Activated naive CD4-positive, alpha-beta T cell treated with anti-CD3 and anti-CD28 coated beads for 36 hours (primary cell): ENCODE measurements around the gene NT5C1B. TPM values are rescaled to one million over a fixed set of nuclear protein-coding genes. Genes with fewer than 3 reads are reported as not detected.

Experiments used
- CTCF ChIA-PET: fragments of 350-600 bp; sonication (Branson Sonifier 250); formaldehyde crosslinking; loops from one replicate; lab custom pipeline; 2021; ENCODE audit warnings: antibody characterized with exemption; lab: Charles Lee
- DNase-seq: peaks from one replicate; pipeline ENCODE4 v3.0.0-alpha.2; 2020
- H3K27ac Mint-ChIP-seq: one replicate; pipeline ENCODE4 v1.8.0; 2021; ENCODE audit warnings: mild to moderate bottlenecking, mixed read lengths
- H3K27me3 Mint-ChIP-seq: one replicate; pipeline ENCODE4 v1.8.0; 2021; ENCODE audit warnings: low read depth, mixed read lengths
- H3K36me3 Mint-ChIP-seq: one replicate; pipeline ENCODE4 v1.8.0; 2021; ENCODE audit warnings: low read depth, mixed read lengths
- H3K4me1 Mint-ChIP-seq: one replicate; pipeline ENCODE4 v1.8.0; 2021; ENCODE audit warnings: low read depth, mixed read lengths
- H3K4me3 Mint-ChIP-seq: one replicate; pipeline ENCODE4 v1.8.0; 2021; ENCODE audit warnings: mild to moderate bottlenecking, moderate library complexity, mixed read lengths
- H3K9me3 Mint-ChIP-seq: one replicate; pipeline ENCODE4 v1.8.0; 2021; ENCODE audit warnings: mixed read lengths
- intact Hi-C: fragments of 100-400 bp; cut with micrococcal nuclease; formaldehyde crosslinking; loops from one replicate; pipeline ENCODE4 v1.15.1; 2023
- total RNA-seq, 2 experiments: library from RNA; stranded (reverse); gene quantifications; one replicate each; pipeline ENCODE4 v1.2.3, GENCODE V29; 2021

NT5C1B gene
- total RNA-seq, 2 experiments from 2014 or later = not detected

GRCh38 chr2:18560031-18560796, 29.2 kb downstream of the NT5C1B start, which contains the start of gene RDH14:
TSS of gene RDH14 (minus strand) at chr2:18560653. CDS start at chr2:18560572, 81 bp downstream.
- Mint-ChIP-seq H3K36me3 (peaks cover 25% of the 10 kb centered on the region), H3K4me1 (peaks cover 35% of the 10 kb centered on the region), H3K27ac (peak within 1 kb of the TSS; percentile 89), H3K4me3 (peak within 1 kb of the TSS; percentile 84), H3K9me3 (no peaks in the 10 kb centered on the region), H3K27me3 (no peaks in the 10 kb centered on the region)
- intact Hi-C loops = loop anchor here (1.0 to 5.0 kb wide), 8 partner anchors 15 to 1791 kb away; partner anchors contain the start of genes GEN1, PUM2, SMC6 and TTC32
- CTCF ChIA-PET = interaction anchor here (2.1 kb wide), 1 partner anchor 40 kb away, joined by 6 read pairs; no protein-coding TSS in a partner anchor
- DNase-seq = peak; percentile 94

- intact Hi-C loops = loop anchor here (1.0 to 5.0 kb wide), 9 partner anchors 14 to 1791 kb away; partner anchors contain the start of genes GEN1, PUM2, SMC6 and TTC32
- peaks cover 23% of the 10 kb centered on the region for H3K36me3 Mint-ChIP-seq
- no peaks in the 10 kb centered on the region for H3K9me3 Mint-ChIP-seq
- CTCF ChIA-PET = interaction anchor here (0.6 to 2.1 kb wide), 2 partner anchors 39 to 144 kb away, joined by 3 to 6 read pairs; no protein-coding TSS in a partner anchor
- H3K27me3 Mint-ChIP-seq = no peaks in the 10 kb centered on the region
- peak overlapping the region; percentile 84 for H3K4me3 Mint-ChIP-seq
- peaks cover 35% of the 10 kb centered on the region for H3K4me1 Mint-ChIP-seq
- DNase-seq = no peak
- peak overlapping the region; percentile 89 for H3K27ac Mint-ChIP-seq
Measured at GRCh38 chr2:18559531-18560030, 29.8 kb downstream of the NT5C1B start.

DNA sequence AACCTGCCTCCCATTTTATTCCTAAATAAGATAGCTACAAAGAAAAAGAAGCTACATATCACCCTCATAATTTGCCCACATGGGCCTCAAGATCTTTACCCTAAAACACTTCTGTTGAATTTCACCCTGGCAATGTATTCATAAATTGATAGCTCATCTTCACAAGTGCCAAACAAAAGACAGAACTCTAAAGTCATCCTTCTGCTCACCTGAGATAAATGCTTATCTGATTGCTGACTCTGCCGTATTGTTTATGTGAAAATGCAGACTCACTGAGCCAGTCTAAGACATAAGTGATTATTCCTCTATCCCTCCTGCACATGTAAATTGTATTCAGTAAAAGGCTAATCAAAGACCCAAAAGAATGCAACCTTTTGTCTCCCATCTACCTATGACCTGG, 30.9 kb downstream of the NT5C1B start:
- H3K36me3 Mint-ChIP-seq = peaks cover 23% of the 10 kb centered on the region
- peaks cover 39% of the 10 kb centered on the region for H3K4me1 Mint-ChIP-seq
- H3K4me3 Mint-ChIP-seq = peak overlapping the region; percentile 84
- intact Hi-C loops = no loop called here
- DNase-seq = no peak
- H3K9me3 Mint-ChIP-seq = no peaks in the 10 kb centered on the region
- CTCF ChIA-PET = interaction anchor here (2.1 kb wide), 1 partner anchor 38 kb away, joined by 6 read pairs; no protein-coding TSS in a partner anchor
- H3K27ac Mint-ChIP-seq = no peak overlapping the region
- H3K27me3 Mint-ChIP-seq = no peaks in the 10 kb centered on the region

GRCh38 chr2:18557121-18557520, 32.2 kb downstream of the NT5C1B start:
- CTCF ChIA-PET = no interaction called here
- no peak for DNase-seq
- Mint-ChIP-seq H3K4me3 (no peak overlapping the region), H3K27ac (no peak overlapping the region), H3K4me1 (peaks cover 52% of the 10 kb centered on the region), H3K27me3 (no peaks in the 10 kb centered on the region), H3K9me3 (no peaks in the 10 kb centered on the region), H3K36me3 (peaks cover 23% of the 10 kb centered on the region)
- intact Hi-C loops = no loop called here

DNA sequence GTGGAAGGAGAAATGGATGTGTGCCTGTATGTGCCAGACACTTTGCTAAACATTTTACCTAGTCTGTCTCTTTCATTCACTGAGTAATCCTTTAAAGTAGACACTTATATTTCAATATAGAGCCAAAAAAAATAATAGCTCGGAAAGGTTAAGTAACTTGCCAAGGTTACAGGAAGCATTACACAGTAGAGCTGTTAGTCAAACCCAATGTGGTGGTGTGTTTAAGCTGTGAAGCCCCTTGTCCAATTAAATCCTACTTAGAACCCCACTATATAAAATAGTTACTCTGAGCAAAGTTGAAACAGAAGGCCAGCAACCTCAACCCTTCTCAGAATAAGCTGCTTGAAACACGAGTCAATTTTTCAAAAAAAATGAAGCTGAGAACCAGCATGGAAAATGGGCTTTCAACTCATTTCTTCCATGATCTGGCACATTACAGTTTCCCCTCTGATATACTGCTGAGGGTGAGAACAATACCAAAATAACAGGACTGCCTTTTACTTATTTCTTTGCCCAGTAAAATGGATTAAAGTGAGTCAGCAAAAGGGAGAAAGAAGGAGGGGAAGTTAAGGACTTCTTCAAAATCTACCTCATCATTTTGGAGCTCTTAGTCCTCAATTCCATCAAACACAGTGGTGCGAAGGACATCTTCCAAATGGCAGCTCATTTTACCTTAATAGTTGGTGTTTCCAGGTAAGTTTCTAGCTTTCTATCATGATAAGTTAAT, 36.9 kb downstream of the NT5C1B start:
- Mint-ChIP-seq H3K27ac (no peak overlapping the region), H3K4me1 (peaks cover 51% of the 10 kb centered on the region), H3K27me3 (no peaks in the 10 kb centered on the region), H3K9me3 (no peaks in the 10 kb centered on the region), H3K4me3 (no peak overlapping the region), H3K36me3 (peaks cover 23% of the 10 kb centered on the region)
- intact Hi-C loops = no loop called here
- CTCF ChIA-PET = interaction anchor here (0.6 kb wide), 1 partner anchor 1157 kb away, joined by 3 read pairs; no protein-coding TSS in a partner anchor
- DNase-seq = no peak

DNA sequence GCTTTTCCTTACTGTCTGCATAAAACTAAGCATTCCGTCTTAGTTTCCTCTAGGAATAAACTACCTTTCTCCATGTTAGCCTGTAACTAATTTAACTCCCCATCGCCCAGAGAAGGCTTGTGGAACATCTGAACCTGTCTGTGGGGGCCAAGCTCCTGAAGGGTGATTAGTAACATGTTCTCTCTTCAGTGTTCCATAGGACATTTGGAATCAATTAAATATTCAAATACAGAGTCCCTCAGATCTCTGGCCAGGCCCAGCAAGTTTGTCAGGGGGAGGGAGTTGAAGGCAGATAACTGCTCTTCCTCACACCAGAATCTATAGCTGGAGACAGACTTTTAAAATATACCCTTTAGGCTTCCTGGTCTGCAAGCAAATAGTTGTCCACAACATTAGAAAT, 37.7 kb downstream of the NT5C1B start:
- Mint-ChIP-seq H3K36me3 (peaks cover 18% of the 10 kb centered on the region), H3K27me3 (no peaks in the 10 kb centered on the region), H3K27ac (no peak overlapping the region), H3K9me3 (no peaks in the 10 kb centered on the region), H3K4me3 (no peak overlapping the region), H3K4me1 (peaks cover 49% of the 10 kb centered on the region)
- DNase-seq = no peak
- intact Hi-C loops = no loop called here
- CTCF ChIA-PET = no interaction called here

GRCh38 chr2:18551169-18551568, 38.2 kb downstream of the NT5C1B start:
- H3K4me3 Mint-ChIP-seq = no peak overlapping the region
- DNase-seq = no peak
- intact Hi-C loops = no loop called here
- peaks cover 17% of the 10 kb centered on the region for H3K36me3 Mint-ChIP-seq
- H3K27ac Mint-ChIP-seq = no peak overlapping the region
- no peaks in the 10 kb centered on the region for H3K9me3 Mint-ChIP-seq
- peaks cover 51% of the 10 kb centered on the region for H3K4me1 Mint-ChIP-seq
- no peaks in the 10 kb centered on the region for H3K27me3 Mint-ChIP-seq
- CTCF ChIA-PET = no interaction called here

- CTCF ChIA-PET = no interaction called here
- peaks cover 14% of the 10 kb centered on the region for H3K36me3 Mint-ChIP-seq
- no peak for DNase-seq
- H3K4me3 Mint-ChIP-seq = no peak overlapping the region
- intact Hi-C loops = no loop called here
- H3K27ac Mint-ChIP-seq = no peak overlapping the region
- H3K4me1 Mint-ChIP-seq = peaks cover 56% of the 10 kb centered on the region
- no peaks in the 10 kb centered on the region for H3K27me3 Mint-ChIP-seq
- H3K9me3 Mint-ChIP-seq = no peaks in the 10 kb centered on the region
Measured at GRCh38 chr2:18550433-18550832, 38.9 kb downstream of the NT5C1B start.

DNA sequence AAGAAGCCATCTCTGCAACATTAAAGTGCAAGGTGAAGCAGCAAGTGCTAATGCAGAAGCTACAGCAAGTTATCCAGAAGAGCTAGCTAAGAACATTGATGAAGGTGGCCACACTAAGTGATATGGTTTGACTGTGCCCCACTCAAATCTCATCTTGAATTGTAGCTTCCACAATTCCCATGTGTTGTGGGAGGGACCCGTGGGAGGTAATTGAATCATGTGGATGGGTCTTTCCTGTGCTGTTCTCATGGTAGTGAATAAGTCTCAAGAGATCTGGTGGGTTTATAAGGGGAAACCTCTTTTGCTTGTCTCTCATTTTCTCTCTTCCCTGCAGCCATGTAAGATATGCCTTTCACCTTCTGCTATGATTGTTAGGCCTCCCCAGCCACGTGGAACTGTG, 40.3 kb downstream of the NT5C1B start:
- CTCF ChIA-PET = interaction anchor here (1.3 kb wide), 1 partner anchor 14 kb away, joined by 3 read pairs; no protein-coding TSS in a partner anchor
- Mint-ChIP-seq H3K27me3 (no peaks in the 10 kb centered on the region), H3K36me3 (peaks cover 5% of the 10 kb centered on the region), H3K9me3 (no peaks in the 10 kb centered on the region), H3K4me1 (peaks cover 60% of the 10 kb centered on the region), H3K27ac (no peak overlapping the region), H3K4me3 (no peak overlapping the region)
- DNase-seq = no peak
- intact Hi-C loops = no loop called here

GRCh38 chr2:18548621-18549020, 40.7 kb downstream of the NT5C1B start:
- CTCF ChIA-PET = interaction anchor here (1.3 kb wide), 1 partner anchor 14 kb away, joined by 3 read pairs; no protein-coding TSS in a partner anchor
- no peak overlapping the region for H3K4me3 Mint-ChIP-seq
- H3K36me3 Mint-ChIP-seq = peaks cover 3% of the 10 kb centered on the region
- intact Hi-C loops = no loop called here
- peaks cover 58% of the 10 kb centered on the region for H3K4me1 Mint-ChIP-seq
- H3K27ac Mint-ChIP-seq = no peak overlapping the region
- H3K27me3 Mint-ChIP-seq = no peaks in the 10 kb centered on the region
- no peak for DNase-seq
- no peaks in the 10 kb centered on the region for H3K9me3 Mint-ChIP-seq

DNA sequence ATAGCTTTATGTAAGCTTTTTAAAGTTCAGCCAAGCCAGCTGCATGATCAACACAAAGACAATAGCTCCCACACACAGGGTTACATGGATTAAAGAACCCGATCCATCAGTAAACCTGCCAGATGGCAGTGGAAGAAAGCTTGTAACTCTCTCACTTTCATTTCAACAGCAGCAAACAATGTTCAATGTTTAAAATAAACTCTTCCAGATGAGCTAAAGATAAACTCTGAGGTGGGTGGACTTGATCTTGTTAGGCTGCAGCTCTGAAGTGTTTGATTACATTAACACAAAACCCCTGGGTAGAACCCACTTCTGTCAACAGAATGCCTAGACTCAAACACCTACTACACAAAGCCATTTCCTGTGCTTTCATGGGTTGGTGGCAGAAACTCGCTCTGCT, 42.8 kb downstream of the NT5C1B start:
- peak; percentile 14 for DNase-seq
- Mint-ChIP-seq H3K27me3 (no peaks in the 10 kb centered on the region), H3K9me3 (no peaks in the 10 kb centered on the region), H3K27ac (no peak overlapping the region), H3K4me1 (peaks cover 38% of the 10 kb centered on the region), H3K4me3 (peak overlapping the region; percentile 29), H3K36me3 (peaks cover 2% of the 10 kb centered on the region)
- CTCF ChIA-PET = interaction anchor here (0.6 kb wide), 1 partner anchor 395 kb away, joined by 4 read pairs; no protein-coding TSS in a partner anchor
- intact Hi-C loops = no loop called here

DNA sequence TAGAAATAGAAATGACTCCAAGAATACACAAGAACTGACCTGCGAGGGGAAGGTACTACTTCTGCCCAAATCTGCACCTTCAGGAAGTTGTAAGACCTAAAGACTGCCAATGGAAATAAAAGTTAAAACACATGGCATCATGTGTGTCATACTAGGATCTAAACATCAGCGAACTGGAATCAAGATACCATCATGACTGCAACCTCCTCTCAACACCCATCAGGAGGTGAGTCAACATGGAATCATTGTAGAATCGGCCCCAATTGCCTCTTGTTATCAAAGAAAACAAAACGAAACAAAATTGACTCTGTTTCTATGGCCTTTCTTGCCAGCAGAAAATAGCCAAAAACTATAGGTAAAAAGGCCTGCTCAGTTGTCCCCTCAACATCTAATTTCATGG, 44.0 kb downstream of the NT5C1B start:
- Mint-ChIP-seq H3K36me3 (peaks cover 4% of the 10 kb centered on the region), H3K4me3 (no peak overlapping the region), H3K4me1 (peaks cover 35% of the 10 kb centered on the region), H3K27ac (no peak overlapping the region), H3K27me3 (no peaks in the 10 kb centered on the region), H3K9me3 (peaks cover 5% of the 10 kb centered on the region)
- intact Hi-C loops = loop anchor here (1.0 kb wide), 1 partner anchor 15 kb away; the partner anchor contains the start of gene RDH14
- CTCF ChIA-PET = no interaction called here
- DNase-seq = no peak
